Thyroid gland (tissue), 4 donors: ENCODE results near the gene CDK5R1. TPM values are rescaled to one million over a fixed set of nuclear protein-coding genes. Genes with fewer than 3 reads are reported as not detected.

Experiments
- DNase-seq, 2 donors: peaks; one replicate each; pipeline ENCODE4 v3.0.0-alpha.2; 2019
- H3K27ac ChIP-seq, 3 donors: fragments of 200-600 bp; sonication (generic); 1 replicate in 2 of 3; 2 replicates in 1 of 3; pipeline ENCODE4 v1.5.1; 2016 to 2019; ENCODE audit warnings: mild to moderate bottlenecking in 1 of 3, moderate library complexity in 1 of 3
- H3K27me3 ChIP-seq: fragments of 200-600 bp; sonication (generic); one replicate; pipeline ENCODE4 v1.5.1; 2019
- H3K36me3 ChIP-seq, 2 donors: fragments of 200-600 bp; sonication (generic); one replicate each; pipeline ENCODE4 v1.5.1; 2016 to 2019
- H3K4me1 ChIP-seq, 2 donors: fragments of 200-600 bp; sonication (generic); one replicate each; pipeline ENCODE4 v1.5.1; 2017 to 2019
- H3K4me3 ChIP-seq, 3 donors: fragments of 200-600 bp; sonication (generic); replicated peaks in 1 of 3; 1 replicate in 2 of 3; 2 replicates in 1 of 3; pipeline ENCODE4 v1.5.1; 2016; ENCODE audit warnings: mild to moderate bottlenecking in 1 of 3
- H3K9me3 ChIP-seq: fragments of 200-600 bp; sonication (generic); one replicate; pipeline ENCODE4 v1.5.1; 2017
- CTCF ChIP-seq, 6 experiments: fragments of 200-600 bp in 3 of 6; fragments of 450-650 bp in 3 of 6; sonication (generic) in 3 of 6; IDR thresholded peaks; one replicate each; pipeline ENCODE4 v1.5.1; 2016 to 2019; ENCODE audit warnings: antibody characterized with exemption in 6 of 6, mild to moderate bottlenecking in 2 of 6, inconsistent platforms in 1 of 6, moderate library complexity in 1 of 6
- POLR2A ChIP-seq, 2 donors: fragments of 450-650 bp; IDR thresholded peaks; one replicate each; pipeline ENCODE4 v1.6.1; 2017; ENCODE audit warnings: antibody characterized with exemption in 2 of 2, mild to moderate bottlenecking in 2 of 2, moderate library complexity in 1 of 2
- WGBS, 2 donors: methylation state at CpG; one replicate each; pipeline ENCODE4 v1.1.5; 2017; 5-methylcytosine and 5-hydroxymethylcytosine counted together
- intact Hi-C: fragments of 100-400 bp; cut with DNase I; formaldehyde crosslinking; loops from one replicate; pipeline ENCODE4 v1.15.1; 2023
- total RNA-seq, 4 donors: library from RNA; depleted of rRNA; stranded (reverse); fragments of >200 nt; gene quantifications; one replicate each; pipeline ENCODE4 v1.2.3, GENCODE V29; 2016

CDK5R1 gene
- total RNA-seq, 4 donors from 2014 or later: 0.49 to 0.78 (median 0.58) TPM

- intact Hi-C loops: no loop called here
- Histone ChIP-seq H3K4me3 (no peak overlapping the region), H3K9me3 (no peaks in the 10 kb centered on the region), H3K27ac (no peak overlapping the region), H3K36me3 (peaks cover 23 to 25% of the 10 kb centered on the region in 2 donors), H3K27me3 (no peaks in the 10 kb centered on the region), H3K4me1 (peaks cover 0 to 23% of the 10 kb centered on the region in 2 donors)
- DNase-seq: no peak
- 78 to 83% methylated on average over 11 of the region's 11 CpGs for WGBS, 2 donors
- no peak for TF ChIP-seq CTCF (IDR thresholded peaks at IDR 0.05)
- no peak for TF ChIP-seq POLR2A (IDR thresholded peaks at IDR 0.05)
Observed at GRCh38 chr17:32484628-32485027, 2.2 kb upstream of the CDK5R1 start.

- intact Hi-C loops: no loop called here
- WGBS, 2 donors: 65 to 69% methylated on average over 12 of the region's 12 CpGs
- peaks cover 14 to 17% of the 10 kb centered on the region in 2 donors for H3K36me3 ChIP-seq
- peaks cover 0 to 23% of the 10 kb centered on the region in 2 donors for H3K4me1 ChIP-seq
- H3K9me3 ChIP-seq: no peaks in the 10 kb centered on the region
- no peak for DNase-seq
- TF ChIP-seq POLR2A (IDR thresholded peaks at IDR 0.05): no peak
- no peak for TF ChIP-seq CTCF (IDR thresholded peaks at IDR 0.05)
- peak overlapping the region in 1 of 3 donors; percentile 38 for H3K27ac ChIP-seq
- peak overlapping the region in 2 of 3 donors; percentile 11 to 36 for H3K4me3 ChIP-seq
- no peaks in the 10 kb centered on the region for H3K27me3 ChIP-seq
Observed at GRCh38 chr17:32485261-32486110, 1.3 kb upstream of the CDK5R1 start.

GRCh38 chr17:32486111-32486700, 587 bp upstream of the CDK5R1 start:
- H3K36me3 ChIP-seq: peaks cover 7 to 10% of the 10 kb centered on the region in 2 donors
- DNase-seq: peak; percentile 58
- TF ChIP-seq CTCF (IDR thresholded peaks at IDR 0.05): no peak
- peak in 1 of 2 donors; percentile 6 for TF ChIP-seq POLR2A (IDR thresholded peaks at IDR 0.05)
- intact Hi-C loops: no loop called here
- WGBS, 2 donors: 6 to 12% methylated on average over 23 to 27 of the region's 72 CpGs
- no peaks in the 10 kb centered on the region for H3K27me3 ChIP-seq
- peaks cover 0 to 23% of the 10 kb centered on the region in 2 donors for H3K4me1 ChIP-seq
- H3K4me3 ChIP-seq: peak overlapping the region; percentile 11 to 36 (median 28)
- no peaks in the 10 kb centered on the region for H3K9me3 ChIP-seq
- H3K27ac ChIP-seq: peak overlapping the region in 1 of 3 donors; percentile 38

GRCh38 chr17:32487473-32488176, 832 bp downstream of the CDK5R1 start:
- DNase-seq: no peak
- H3K27me3 ChIP-seq: no peaks in the 10 kb centered on the region
- H3K27ac ChIP-seq: no peak overlapping the region
- H3K36me3 ChIP-seq: no peaks in the 10 kb centered on the region
- H3K4me1 ChIP-seq: peaks cover 0 to 23% of the 10 kb centered on the region in 2 donors
- peak overlapping the region in 1 of 3 donors; percentile 50 for H3K4me3 ChIP-seq
- whole genome bisulfite sequencing, 2 donors: 45 to 56% methylated on average over 20 to 41 of the region's 59 CpGs
- intact Hi-C loops: no loop called here
- TF ChIP-seq POLR2A (IDR thresholded peaks at IDR 0.05) (no peak), CTCF (IDR thresholded peaks at IDR 0.05) (no peak)
- no peaks in the 10 kb centered on the region for H3K9me3 ChIP-seq
